Erythroblast (primary cell): ENCODE results near the gene ERC2.

Experiments used
- GATA1 ChIP-seq: IDR thresholded peaks from 2 replicates; pipeline ENCODE4 v1.6.1; 2011; ENCODE audit warnings: low read depth, mild to moderate bottlenecking, control low read depth, low read length, moderate library complexity
- POLR2A ChIP-seq: IDR thresholded peaks from 2 replicates; pipeline ENCODE4 v1.6.1; 2011; ENCODE audit warnings: mild to moderate bottlenecking, low read length

DNA sequence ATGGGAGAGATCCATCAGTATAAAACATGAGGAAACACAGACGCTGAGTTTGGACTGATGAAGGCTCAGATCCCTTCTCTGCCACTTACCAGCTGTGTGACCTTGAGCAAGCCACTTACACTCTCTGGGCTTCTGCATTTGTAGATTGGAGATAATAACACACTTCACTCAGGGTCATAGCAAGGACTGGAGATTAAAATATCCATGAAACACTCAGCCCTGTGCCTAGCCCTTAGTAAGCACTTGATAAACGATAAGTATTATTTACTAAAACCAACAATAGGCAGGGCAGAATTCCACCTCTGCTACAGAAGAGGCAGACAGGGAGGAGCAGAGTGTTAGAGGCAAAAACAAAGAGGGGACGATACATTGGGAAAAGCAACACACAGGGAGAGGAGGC lies 560.7 kb downstream of the ERC2 start:
- TF ChIP-seq POLR2A (no peak), GATA1 (no peak)
